Measurements from ENCODE around the gene KLHDC3. TPM values are rescaled to one million over a fixed set of nuclear protein-coding genes. Genes with fewer than 3 reads are reported as not detected.

Gene KLHDC3
- total and polyA plus RNA-seq, 10 of the 15 experiments (the other 5 are each of a cell fraction or from before 2014, with no cell fraction given): 2.4 to 102 (median 55.4) TPM

DNA sequence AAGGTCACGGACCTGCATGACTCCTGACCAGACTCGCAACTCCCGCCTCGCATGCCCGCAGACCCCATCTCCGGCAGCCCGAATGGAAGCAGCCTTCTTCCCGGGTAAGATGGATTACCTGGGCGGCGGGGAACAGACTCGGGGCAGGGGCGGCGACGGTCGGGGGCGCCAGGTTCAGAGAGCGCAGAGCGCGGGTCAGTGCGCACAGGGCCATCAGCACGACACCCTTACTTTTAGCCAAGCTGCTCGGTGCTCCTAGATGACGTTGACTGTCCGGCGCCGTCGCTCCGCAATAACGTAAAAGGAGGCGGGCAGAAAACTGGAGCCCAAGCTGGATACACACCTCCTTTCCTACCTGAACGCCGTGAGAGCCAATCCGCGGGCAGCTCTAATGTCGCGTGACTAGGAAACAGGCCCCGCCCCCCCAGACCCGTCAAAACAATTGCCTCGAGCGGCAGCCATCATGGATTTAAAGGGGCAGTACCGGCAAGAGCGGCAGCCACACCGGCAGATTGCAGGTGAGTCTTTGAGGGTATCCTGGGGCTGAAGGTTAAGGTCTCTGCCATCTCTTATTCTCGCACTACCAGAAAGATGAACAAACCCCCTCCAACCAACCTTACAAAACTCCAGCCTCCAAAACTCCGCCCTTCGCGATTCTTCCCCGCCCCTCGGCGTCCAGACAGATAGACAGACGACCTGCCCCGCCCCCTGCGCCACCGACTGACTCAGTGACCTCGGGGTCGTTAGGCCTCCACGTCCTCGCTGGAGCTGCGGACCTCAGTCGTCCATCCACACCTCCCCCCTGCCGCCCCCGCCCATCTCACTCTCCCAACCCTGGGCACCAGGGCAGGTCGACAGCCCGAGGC is 45.4 kb downstream of the KLHDC3 start, which contains the start of the genes KLC4 and MRPL2 (continued):
- TF ChIP-seq, protein P1, sequence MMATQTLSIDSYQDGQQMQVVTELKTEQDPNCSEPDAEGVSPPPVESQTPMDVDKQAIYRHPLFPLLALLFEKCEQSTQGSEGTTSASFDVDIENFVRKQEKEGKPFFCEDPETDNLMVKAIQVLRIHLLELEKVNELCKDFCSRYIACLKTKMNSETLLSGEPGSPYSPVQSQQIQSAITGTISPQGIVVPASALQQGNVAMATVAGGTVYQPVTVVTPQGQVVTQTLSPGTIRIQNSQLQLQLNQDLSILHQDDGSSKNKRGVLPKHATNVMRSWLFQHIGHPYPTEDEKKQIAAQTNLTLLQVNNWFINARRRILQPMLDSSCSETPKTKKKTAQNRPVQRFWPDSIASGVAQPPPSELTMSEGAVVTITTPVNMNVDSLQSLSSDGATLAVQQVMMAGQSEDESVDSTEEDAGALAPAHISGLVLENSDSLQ (IDR thresholded peaks at IDR 0.05): peak; percentile 94
- TF ChIP-seq STAT3 (IDR thresholded peaks at IDR 0.05; ENCODE audit: low read depth, low read length) (no peak), PAX5 (IDR thresholded peaks at IDR 0.05; ENCODE audit: borderline replicate concordance, low read depth, low read length) (0 out of 2 replicates have a peak, but pooled peaks have one; percentile 10), ZBED1 (IDR thresholded peaks at IDR 0.05; ENCODE audit: borderline replicate concordance) (no peak), SRF (IDR thresholded peaks at IDR 0.05; ENCODE audit: low read depth in 2 of 2, low read length in 2 of 2) (peak in 1 of 2 experiments; percentile 95; a peak in 2 of 4 replicates), CREM (IDR thresholded peaks at IDR 0.05; ENCODE audit: low read depth) (peak; percentile 100), TCF3 (IDR thresholded peaks at IDR 0.05; ENCODE audit: borderline replicate concordance, insufficient read depth, low read depth, low read length) (no peak), CHD2 (IDR thresholded peaks at IDR 0.05; ENCODE audit: borderline replicate concordance, low read depth, low read length) (peak; percentile 78), EP300 (IDR thresholded peaks at IDR 0.05; ENCODE audit: borderline replicate concordance in 1 of 2, control insufficient read depth in 1 of 2, low read depth in 2 of 2, low read length in 2 of 2) (no peak), SP1 (IDR thresholded peaks at IDR 0.05; ENCODE audit: low read depth, low read length) (peak; percentile 86), SMAD1 (IDR thresholded peaks at IDR 0.05; ENCODE audit: low read depth, partially characterized antibody) (peak; percentile 16), SREBF2 (IDR thresholded peaks at IDR 0.05; ENCODE audit: low read length) (no peak), IRF4 (IDR thresholded peaks at IDR 0.05; ENCODE audit: low read depth, low read length) (no peak), POLR2AphosphoS2 (IDR thresholded peaks at IDR 0.05; ENCODE audit: low read depth, low read length) (peak; percentile 62; the same call in 1 of the 2 replicates)
- TF ChIP-seq, protein P2, sequence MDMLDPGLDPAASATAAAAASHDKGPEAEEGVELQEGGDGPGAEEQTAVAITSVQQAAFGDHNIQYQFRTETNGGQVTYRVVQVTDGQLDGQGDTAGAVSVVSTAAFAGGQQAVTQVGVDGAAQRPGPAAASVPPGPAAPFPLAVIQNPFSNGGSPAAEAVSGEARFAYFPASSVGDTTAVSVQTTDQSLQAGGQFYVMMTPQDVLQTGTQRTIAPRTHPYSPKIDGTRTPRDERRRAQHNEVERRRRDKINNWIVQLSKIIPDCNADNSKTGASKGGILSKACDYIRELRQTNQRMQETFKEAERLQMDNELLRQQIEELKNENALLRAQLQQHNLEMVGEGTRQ (IDR thresholded peaks at IDR 0.05; ENCODE audit: borderline replicate concordance, low read depth, low read length): peak; percentile 37; the same call in 1 of the 2 replicates
- TF ChIP-seq, protein P3, sequence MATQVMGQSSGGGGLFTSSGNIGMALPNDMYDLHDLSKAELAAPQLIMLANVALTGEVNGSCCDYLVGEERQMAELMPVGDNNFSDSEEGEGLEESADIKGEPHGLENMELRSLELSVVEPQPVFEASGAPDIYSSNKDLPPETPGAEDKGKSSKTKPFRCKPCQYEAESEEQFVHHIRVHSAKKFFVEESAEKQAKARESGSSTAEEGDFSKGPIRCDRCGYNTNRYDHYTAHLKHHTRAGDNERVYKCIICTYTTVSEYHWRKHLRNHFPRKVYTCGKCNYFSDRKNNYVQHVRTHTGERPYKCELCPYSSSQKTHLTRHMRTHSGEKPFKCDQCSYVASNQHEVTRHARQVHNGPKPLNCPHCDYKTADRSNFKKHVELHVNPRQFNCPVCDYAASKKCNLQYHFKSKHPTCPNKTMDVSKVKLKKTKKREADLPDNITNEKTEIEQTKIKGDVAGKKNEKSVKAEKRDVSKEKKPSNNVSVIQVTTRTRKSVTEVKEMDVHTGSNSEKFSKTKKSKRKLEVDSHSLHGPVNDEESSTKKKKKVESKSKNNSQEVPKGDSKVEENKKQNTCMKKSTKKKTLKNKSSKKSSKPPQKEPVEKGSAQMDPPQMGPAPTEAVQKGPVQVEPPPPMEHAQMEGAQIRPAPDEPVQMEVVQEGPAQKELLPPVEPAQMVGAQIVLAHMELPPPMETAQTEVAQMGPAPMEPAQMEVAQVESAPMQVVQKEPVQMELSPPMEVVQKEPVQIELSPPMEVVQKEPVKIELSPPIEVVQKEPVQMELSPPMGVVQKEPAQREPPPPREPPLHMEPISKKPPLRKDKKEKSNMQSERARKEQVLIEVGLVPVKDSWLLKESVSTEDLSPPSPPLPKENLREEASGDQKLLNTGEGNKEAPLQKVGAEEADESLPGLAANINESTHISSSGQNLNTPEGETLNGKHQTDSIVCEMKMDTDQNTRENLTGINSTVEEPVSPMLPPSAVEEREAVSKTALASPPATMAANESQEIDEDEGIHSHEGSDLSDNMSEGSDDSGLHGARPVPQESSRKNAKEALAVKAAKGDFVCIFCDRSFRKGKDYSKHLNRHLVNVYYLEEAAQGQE (IDR thresholded peaks at IDR 0.05; ENCODE audit: low read depth, low read length): no peak
- TF ChIP-seq, protein P4, sequence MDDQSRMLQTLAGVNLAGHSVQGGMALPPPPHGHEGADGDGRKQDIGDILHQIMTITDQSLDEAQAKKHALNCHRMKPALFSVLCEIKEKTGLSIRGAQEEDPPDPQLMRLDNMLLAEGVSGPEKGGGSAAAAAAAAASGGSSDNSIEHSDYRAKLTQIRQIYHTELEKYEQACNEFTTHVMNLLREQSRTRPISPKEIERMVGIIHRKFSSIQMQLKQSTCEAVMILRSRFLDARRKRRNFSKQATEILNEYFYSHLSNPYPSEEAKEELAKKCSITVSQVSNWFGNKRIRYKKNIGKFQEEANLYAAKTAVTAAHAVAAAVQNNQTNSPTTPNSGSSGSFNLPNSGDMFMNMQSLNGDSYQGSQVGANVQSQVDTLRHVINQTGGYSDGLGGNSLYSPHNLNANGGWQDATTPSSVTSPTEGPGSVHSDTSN (IDR thresholded peaks at IDR 0.05; ENCODE audit: insufficient replicate concordance, low read depth, low read length): peak; percentile 78
- TF ChIP-seq, protein P5, sequence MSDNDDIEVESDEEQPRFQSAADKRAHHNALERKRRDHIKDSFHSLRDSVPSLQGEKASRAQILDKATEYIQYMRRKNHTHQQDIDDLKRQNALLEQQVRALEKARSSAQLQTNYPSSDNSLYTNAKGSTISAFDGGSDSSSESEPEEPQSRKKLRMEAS (IDR thresholded peaks at IDR 0.05; ENCODE audit: low read depth, low read length): peak; percentile 76; the same call in 1 of the 2 replicates
- TF ChIP-seq, protein P6, sequence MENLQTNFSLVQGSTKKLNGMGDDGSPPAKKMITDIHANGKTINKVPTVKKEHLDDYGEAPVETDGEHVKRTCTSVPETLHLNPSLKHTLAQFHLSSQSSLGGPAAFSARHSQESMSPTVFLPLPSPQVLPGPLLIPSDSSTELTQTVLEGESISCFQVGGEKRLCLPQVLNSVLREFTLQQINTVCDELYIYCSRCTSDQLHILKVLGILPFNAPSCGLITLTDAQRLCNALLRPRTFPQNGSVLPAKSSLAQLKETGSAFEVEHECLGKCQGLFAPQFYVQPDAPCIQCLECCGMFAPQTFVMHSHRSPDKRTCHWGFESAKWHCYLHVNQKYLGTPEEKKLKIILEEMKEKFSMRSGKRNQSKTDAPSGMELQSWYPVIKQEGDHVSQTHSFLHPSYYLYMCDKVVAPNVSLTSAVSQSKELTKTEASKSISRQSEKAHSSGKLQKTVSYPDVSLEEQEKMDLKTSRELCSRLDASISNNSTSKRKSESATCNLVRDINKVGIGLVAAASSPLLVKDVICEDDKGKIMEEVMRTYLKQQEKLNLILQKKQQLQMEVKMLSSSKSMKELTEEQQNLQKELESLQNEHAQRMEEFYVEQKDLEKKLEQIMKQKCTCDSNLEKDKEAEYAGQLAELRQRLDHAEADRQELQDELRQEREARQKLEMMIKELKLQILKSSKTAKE (IDR thresholded peaks at IDR 0.05; ENCODE audit: low read depth, poor library complexity, severe bottlenecking): peak; percentile 64

Data from GM12878 (cell line).